Heart left ventricle (tissue), 16 donors: Measurements from ENCODE around the gene RCBTB1. TPM values are rescaled to one million over a fixed set of nuclear protein-coding genes. Genes with fewer than 3 reads are reported as not detected.
A peak's percentile ranks its signal among the peaks of the same experiment; 100 is the strongest.

Experiments
- ATAC-seq, 4 donors: fragments of 200-7000 bp; cut with Tn5 transposase; one replicate each; pipeline ENCODE4 v1.9.1; 2020 to 2022; ENCODE audit warnings: moderate library complexity in 4 of 4, mild to moderate bottlenecking in 3 of 4, moderate number of reproducible peaks in 1 of 4
- DNase-seq, 5 donors: peaks; one replicate each; pipeline ENCODE4 v3.0.0-alpha.2; 2020
- H3K27ac ChIP-seq, 12 donors: fragments of 200-600 bp; sonication (generic) in 4 of 12; one replicate each; pipeline versions ENCODE4 v1.5.0 to v1.8.0; 2016 to 2022; ENCODE audit warnings: mild to moderate bottlenecking in 2 of 12
- H3K27me3 ChIP-seq, 9 donors: fragments of 200-600 bp; sonication (generic) in 2 of 9; one replicate each; pipeline versions ENCODE4 v1.5.1 to v1.8.0; 2016 to 2022; ENCODE audit warnings: mild to moderate bottlenecking in 3 of 9
- H3K36me3 ChIP-seq, 9 donors: fragments of 200-600 bp; sonication (generic) in 2 of 9; one replicate each; pipeline versions ENCODE4 v1.5.0 to v1.8.0; 2018 to 2022; ENCODE audit warnings: mild to moderate bottlenecking in 2 of 9
- H3K4me1 ChIP-seq, 12 donors: fragments of 200-600 bp; sonication (generic) in 4 of 12; one replicate each; pipeline versions ENCODE4 v1.5.0 to v1.8.0; 2016 to 2022; ENCODE audit warnings: mild to moderate bottlenecking in 3 of 12
- H3K4me3 ChIP-seq, 12 donors: fragments of 200-600 bp; sonication (generic) in 4 of 12; one replicate each; pipeline versions ENCODE4 v1.5.0 to v1.8.0; 2017 to 2022; ENCODE audit warnings: mild to moderate bottlenecking in 9 of 12, moderate library complexity in 4 of 12
- H3K9me3 ChIP-seq, 12 donors: fragments of 200-600 bp; sonication (generic) in 4 of 12; one replicate each; pipeline versions ENCODE4 v1.5.0 to v1.8.0; 2016 to 2022; ENCODE audit warnings: mild to moderate bottlenecking in 1 of 12
- CTCF ChIP-seq, 12 donors: fragments of 200-600 bp; sonication (generic) in 4 of 12; IDR thresholded peaks; one replicate each; pipeline versions ENCODE4 v1.5.0 to v1.8.0; 2018 to 2022; ENCODE audit warnings: antibody characterized with exemption in 12 of 12, mild to moderate bottlenecking in 5 of 12
- POLR2A ChIP-seq, 2 donors: fragments of 450-650 bp; IDR thresholded peaks; one replicate each; pipeline ENCODE4 v1.6.1; 2017; ENCODE audit warnings: antibody characterized with exemption in 2 of 2, mild to moderate bottlenecking in 2 of 2, moderate library complexity in 2 of 2
- WGBS, 4 donors: extraction: QIAGEN DNeasy Blood & Tissue Kit in 2 of 4; methylation state at CpG; one replicate each; pipeline versions ENCODE4 v1.1.5 to v1.1.7; 2013 to 2018; 5-methylcytosine and 5-hydroxymethylcytosine counted together
- intact Hi-C, 10 donors: fragments of 100-400 bp; cut with DNase I; formaldehyde crosslinking; loops; one replicate each; pipeline versions ENCODE4 v1.11.1 to v1.14.2; 2022
- polyA plus RNA-seq, 2 donors: library from polyadenylated mRNA; stranded (reverse); fragments of 200-250 nt; gene quantifications; one replicate each; pipeline ENCODE4 v1.2.3, GENCODE V29; 2013
- total RNA-seq, 9 donors: library from RNA; depleted of rRNA in 2 of 9; stranded (reverse); fragments of >200 nt in 2 of 9; fragmentation: NEBNext Ultra II Directional in 3 of 9; extraction: Animal tissue kit (Norgen Biotek cat#: 25700) in 3 of 9; gene quantifications; one replicate each; pipeline versions ENCODE4 v1.1.0 to v1.2.4, GENCODE V29; 2016 to 2023
- donor health status: ischemic (EF 13 %, LVEDD 7.1; RV severe dilation, severe dysfunction).
- donor health status: healthy with polysubstance abuse.
- donor health status: DM: no; HTN: yes; CAD: no.
- donor health status: DM: no; HTN: no; CAD: no.
- donor health status: ischemic (EF 25% LVEDD 6.9; RV normal size, moderate dysfunction).
- donor health status: ischemic (EF 25% LVEDD 5.7; RV mildly dilated, moderate dysfunction).
- donor health status: healthy.
- donor health status: DM: yes; HTN: yes; CAD: no.
- donor health status: ischemic (EF 35%, LVEDD 5.7; RV mildly dilated, moderate dysfunction).
- donor health status: nonischemic (EF 11% LVEDD 7.7; RV severe dilation, severe dysfunction).
- donor health status: DM: yes; HTN: yes; CAD: no.
- donor health status: PGD.
- donor health status: ischemic (EF 29% LVEDD 5.4; RV normal size, mild dysfunction).
- donor health status: nonischemic (EF 23%, LVEDD 6.1; RV moderate dilation, normal function).

RCBTB1 gene
- total and polyA plus RNA-seq, 11 donors = 8.5 to 25.8 (median 16.2) TPM

- peaks cover 0 to 68% (median 32%) of the 10 kb centered on the region in 9 donors for H3K36me3 ChIP-seq
Measured at GRCh38 chr13:49538404-49538803, 47.0 kb downstream of the RCBTB1 start.

GRCh38 chr13:49536144-49536873 is 49.0 kb downstream of the RCBTB1 start:
- Histone ChIP-seq H3K4me3 (no peak overlapping the region), H3K27me3 (no peaks in the 10 kb centered on the region), H3K9me3 (no peaks in the 10 kb centered on the region), H3K27ac (peak overlapping the region in 1 of 12 donors; percentile 63), H3K4me1 (peaks cover 0 to 49% (median 7%) of the 10 kb centered on the region in 12 donors), H3K36me3 (peaks cover 0 to 54% (median 23%) of the 10 kb centered on the region in 9 donors)
- peak in 3 of 4 donors; percentile 21 to 56 (median 49) for ATAC-seq
- TF ChIP-seq POLR2A (IDR thresholded peaks at IDR 0.05) (no peak), CTCF (IDR thresholded peaks at IDR 0.05) (no peak)
- intact Hi-C loops = no loop called here
- no peak for DNase-seq
- 56 to 68% (median 59%) methylated on average over 7 of the region's 7 CpGs for WGBS, 4 donors

More at GRCh38 chr13:49538404-49538803, 47.0 kb downstream of the RCBTB1 start:
- H3K9me3 ChIP-seq = no peaks in the 10 kb centered on the region
- H3K27ac ChIP-seq = no peak overlapping the region
- intact Hi-C loops = no loop called here
- no peaks in the 10 kb centered on the region for H3K27me3 ChIP-seq
- ATAC-seq = no peak
- H3K4me1 ChIP-seq = peaks cover 0 to 38% (median 3%) of the 10 kb centered on the region in 12 donors
- DNase-seq = no peak
- H3K4me3 ChIP-seq = no peak overlapping the region
- TF ChIP-seq POLR2A (IDR thresholded peaks at IDR 0.05) = no peak
- no peak for TF ChIP-seq CTCF (IDR thresholded peaks at IDR 0.05)
- WGBS, 4 donors = 77 to 84% (median 81%) methylated on average over 2 of the region's 2 CpGs

- DNase-seq (no peak), ATAC-seq (no peak)
- peaks cover 0 to 39% (median 3%) of the 10 kb centered on the region in 12 donors for H3K4me1 ChIP-seq
- peaks cover 0 to 41% (median 7%) of the 10 kb centered on the region in 9 donors for H3K36me3 ChIP-seq
- peak overlapping the region in 2 of 12 donors; percentile 24 to 38 for H3K27ac ChIP-seq
- H3K27me3 ChIP-seq = no peaks in the 10 kb centered on the region
- no peak overlapping the region for H3K4me3 ChIP-seq
- TF ChIP-seq POLR2A (IDR thresholded peaks at IDR 0.05) (no peak), CTCF (IDR thresholded peaks at IDR 0.05) (no peak)
- intact Hi-C loops = no loop called here
- H3K9me3 ChIP-seq = no peaks in the 10 kb centered on the region
- WGBS, 4 donors = 55 to 69% (median 64%) methylated on average over 7 of the region's 7 CpGs
Measured at GRCh38 chr13:49533591-49534269, 51.6 kb downstream of the RCBTB1 start.

GRCh38 chr13:49533011-49533410 is 52.3 kb downstream of the RCBTB1 start:
- intact Hi-C loops = no loop called here
- no peak for TF ChIP-seq CTCF (IDR thresholded peaks at IDR 0.05)
- TF ChIP-seq POLR2A (IDR thresholded peaks at IDR 0.05) = no peak
- Histone ChIP-seq H3K27ac (peak overlapping the region in 7 of 12 donors; percentile 5 to 38 (median 28)), H3K4me1 (peaks cover 0 to 39% (median 2%) of the 10 kb centered on the region in 12 donors), H3K27me3 (no peaks in the 10 kb centered on the region), H3K4me3 (no peak overlapping the region), H3K36me3 (peaks cover 0 to 44% (median 14%) of the 10 kb centered on the region in 9 donors), H3K9me3 (no peaks in the 10 kb centered on the region)
- DNase-seq = no peak
- no peak for ATAC-seq
